SU-DHL-6 (cell line): ENCODE data around the gene TGFB1.

Source experiments
- H2AFZ ChIP-seq: fragments of 200-600 bp; sonication (generic); 2 replicates; pipeline ENCODE4 v1.6.1; 2014; ENCODE audit warnings: low read depth, mild to moderate bottlenecking, moderate library complexity, mixed read lengths, antibody characterized with exemption, low read length; ENCODE audit not compliant: severe bottlenecking
- H3F3A ChIP-seq: fragments of 200-600 bp; shearing (Covaris generic); 2 replicates; pipeline ENCODE4 v1.6.0; 2016; ENCODE audit warnings: antibody characterized with exemption, mild to moderate bottlenecking; ENCODE audit not compliant: insufficient read depth
- H3K27ac ChIP-seq: fragments of 200-600 bp; sonication (generic); 2 replicates; pipeline ENCODE4 v1.5.1; 2016; ENCODE audit warnings: low read depth, mild to moderate bottlenecking, low read length, moderate library complexity, mixed read lengths
- H3K27me3 ChIP-seq: fragments of 200-600 bp; sonication (generic), shearing (Covaris generic); 2 replicates; pipeline ENCODE4 v1.6.0; 2014; ENCODE audit warnings: mild to moderate bottlenecking, low read length
- H3K36me3 ChIP-seq: fragments of 200-600 bp; sonication (generic); 2 replicates; pipeline ENCODE4 v1.6.1; 2014; ENCODE audit warnings: mild to moderate bottlenecking, low read length, mixed read lengths
- H3K4me2 ChIP-seq: fragments of 300-600, 200-600 bp; shearing (Covaris generic), sonication (generic); 2 replicates; pipeline ENCODE4 v1.6.0; 2014; ENCODE audit warnings: low read length, low read depth, mild to moderate bottlenecking; ENCODE audit not compliant: poor library complexity, severe bottlenecking
- H3K4me3 ChIP-seq: fragments of 200-600 bp; sonication (generic); 2 replicates; pipeline ENCODE4 v1.5.1; 2014; ENCODE audit warnings: antibody characterized with exemption, low read length, mild to moderate bottlenecking, mixed read lengths; ENCODE audit not compliant: insufficient read depth, poor library complexity, severe bottlenecking
- H3K79me2 ChIP-seq: fragments of 200-600 bp; sonication (generic); 2 replicates; pipeline ENCODE4 v1.6.1; 2014; ENCODE audit warnings: mild to moderate bottlenecking, low read length, moderate library complexity; ENCODE audit not compliant: insufficient read depth
- H3K9ac ChIP-seq: fragments of 200-600 bp; sonication (generic); 2 replicates; pipeline ENCODE4 v1.7.0; 2014; ENCODE audit warnings: mild to moderate bottlenecking, low read length
- H3K9me2 ChIP-seq: fragments of 200-600 bp; sonication (generic); replicated peaks from 2 replicates; pipeline ENCODE4 v1.6.1; 2014; ENCODE audit warnings: low read length; ENCODE audit not compliant: insufficient read depth
- H3K9me3 ChIP-seq: fragments of 200-600 bp; sonication (generic); 2 replicates; pipeline ENCODE4 v1.6.1; 2014; ENCODE audit warnings: low read length, mixed read lengths; ENCODE audit not compliant: insufficient read depth
- H4K20me1 ChIP-seq: fragments of 200-600 bp; sonication (generic); 2 replicates; pipeline ENCODE4 v1.6.1; 2014; ENCODE audit warnings: low read depth, mild to moderate bottlenecking, antibody characterized with exemption, low read length, moderate library complexity, mixed read lengths
- CTCF ChIP-seq: fragments of 200-600 bp; sonication (generic); IDR thresholded peaks from one replicate; pipeline ENCODE4 v1.5.1; 2017; ENCODE audit warnings: antibody characterized with exemption, mild to moderate bottlenecking, low read length, moderate library complexity; ENCODE audit not compliant: insufficient read depth, poor library complexity, severe bottlenecking
- EZH2phosphoT487 ChIP-seq: fragments of 200-600 bp; sonication (generic), shearing (Covaris generic); conservative IDR thresholded peaks from 2 replicates; pipeline ENCODE4 v1.6.1; 2018; ENCODE audit warnings: mild to moderate bottlenecking, antibody characterized with exemption, low read length, moderate library complexity, mixed read lengths

TGFB1 gene

DNA sequence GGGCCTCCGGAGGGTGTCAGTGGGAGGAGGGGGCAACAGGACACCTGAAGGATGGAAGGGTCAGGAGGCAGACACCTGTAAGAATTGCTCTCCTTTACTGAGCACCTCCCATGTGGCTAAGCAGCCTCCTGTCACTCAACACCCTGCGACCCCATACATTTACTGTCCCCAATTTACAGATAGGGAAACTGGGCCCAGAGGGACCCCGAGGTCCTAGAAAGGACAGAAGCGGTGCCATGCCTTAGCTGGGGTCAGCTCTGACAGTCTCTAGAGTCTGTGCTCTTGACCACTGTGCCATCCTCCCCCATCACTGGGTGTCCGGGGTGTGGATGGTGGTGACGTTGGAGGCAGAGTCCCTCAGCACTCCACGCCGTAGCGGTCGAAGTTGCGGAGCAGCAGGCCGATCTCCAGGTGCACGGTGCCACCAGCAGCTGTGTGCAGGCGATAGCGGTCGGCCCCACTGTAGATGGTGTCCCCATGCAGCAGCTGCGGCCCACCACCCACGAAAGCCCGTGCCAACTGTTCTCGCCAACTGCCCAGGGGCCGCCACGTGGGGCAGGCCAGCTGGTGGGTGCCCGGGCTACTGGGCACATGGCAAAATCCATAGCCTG, 726 bp upstream of the TGFB1 start:
- Histone ChIP-seq H3K27ac (0 out of 2 replicates have a peak overlapping the region, but pooled peaks have one; percentile 22), H3K4me2 (peak overlapping the region; percentile 42), H3K9me2 (no peaks in the 10 kb centered on the region), H3K9ac (peak overlapping the region; percentile 94), H3K36me3 (no peaks in the 10 kb centered on the region), H3K27me3 (no peaks in the 10 kb centered on the region), H3F3A (peaks cover 4% of the 10 kb centered on the region; the same call in 1 of the 2 replicates), H3K79me2 (peaks cover 38% of the 10 kb centered on the region), H4K20me1 (peaks cover 4% of the 10 kb centered on the region; the same call in 1 of the 2 replicates), H2AFZ (no peak overlapping the region), H3K4me3 (no peak overlapping the region), H3K9me3 (no peaks in the 10 kb centered on the region)
- TF ChIP-seq CTCF (no peak), EZH2phosphoT487 (no peak)

DNA sequence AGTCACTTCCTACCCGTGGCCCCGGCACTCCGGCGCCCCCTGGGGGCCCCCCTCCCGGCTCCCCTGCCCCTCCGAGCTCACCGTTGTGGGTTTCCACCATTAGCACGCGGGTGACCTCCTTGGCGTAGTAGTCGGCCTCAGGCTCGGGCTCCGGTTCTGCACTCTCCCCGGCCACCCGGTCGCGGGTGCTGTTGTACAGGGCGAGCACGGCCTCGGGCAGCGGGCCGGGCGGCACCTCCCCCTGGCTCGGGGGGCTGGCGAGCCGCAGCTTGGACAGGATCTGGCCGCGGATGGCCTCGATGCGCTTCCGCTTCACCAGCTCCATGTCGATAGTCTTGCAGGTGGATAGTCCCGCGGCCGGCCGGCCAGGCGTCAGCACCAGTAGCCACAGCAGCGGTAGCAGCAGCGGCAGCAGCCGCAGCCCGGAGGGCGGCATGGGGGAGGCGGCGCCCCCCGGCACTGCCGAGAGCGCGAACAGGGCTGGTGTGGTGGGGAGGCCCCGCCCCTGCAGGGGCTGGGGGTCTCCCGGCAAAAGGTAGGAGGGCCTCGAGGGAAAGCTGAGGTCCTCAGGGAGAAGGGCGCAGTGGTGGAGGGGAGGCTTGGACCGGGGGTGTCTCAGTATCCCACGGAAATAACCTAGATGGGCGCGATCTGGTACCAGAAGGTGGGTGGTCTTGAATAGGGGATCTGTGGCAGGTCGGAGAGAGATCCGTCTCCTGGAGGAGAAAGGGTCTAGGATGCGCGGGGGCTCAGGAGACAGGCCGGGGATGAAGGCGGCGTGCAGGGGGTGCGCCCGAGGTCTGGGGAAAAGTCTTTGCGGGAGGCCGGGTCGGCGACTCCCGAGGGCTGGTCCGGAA, 885 bp downstream of the TGFB1 start:
- H3K9ac ChIP-seq: peak overlapping the region; percentile 94
- TF ChIP-seq CTCF (peak; percentile 97), EZH2phosphoT487 (no peak)
- H3K9me3 ChIP-seq: no peaks in the 10 kb centered on the region
- H3K4me3 ChIP-seq: peak overlapping the region; percentile 92
- H3K79me2 ChIP-seq: peaks cover 48% of the 10 kb centered on the region
- peak overlapping the region; percentile 74 for H3K4me2 ChIP-seq
- H3K36me3 ChIP-seq: peaks cover 3% of the 10 kb centered on the region; the same call in 1 of the 2 replicates
- peak overlapping the region; percentile 47 for H2AFZ ChIP-seq
- H3F3A ChIP-seq: peaks cover 4% of the 10 kb centered on the region; the same call in 1 of the 2 replicates
- peaks cover 4% of the 10 kb centered on the region; the same call in 1 of the 2 replicates for H4K20me1 ChIP-seq
- no peaks in the 10 kb centered on the region for H3K9me2 ChIP-seq
- H3K27ac ChIP-seq: peak overlapping the region; percentile 86
- no peaks in the 10 kb centered on the region for H3K27me3 ChIP-seq

- no peak overlapping the region for H2AFZ ChIP-seq
- peak overlapping the region; percentile 86 for H3K27ac ChIP-seq
- peaks cover 51% of the 10 kb centered on the region for H3K79me2 ChIP-seq
- H3K9ac ChIP-seq: peak overlapping the region; percentile 94
- peaks cover 3% of the 10 kb centered on the region; the same call in 1 of the 2 replicates for H3K36me3 ChIP-seq
- no peaks in the 10 kb centered on the region for H3K9me3 ChIP-seq
- H3K4me3 ChIP-seq: peak overlapping the region; percentile 92
- H4K20me1 ChIP-seq: peaks cover 4% of the 10 kb centered on the region; the same call in 1 of the 2 replicates
- no peaks in the 10 kb centered on the region for H3K27me3 ChIP-seq
- H3K4me2 ChIP-seq: peak overlapping the region; percentile 74
- no peaks in the 10 kb centered on the region for H3K9me2 ChIP-seq
- peaks cover 4% of the 10 kb centered on the region; the same call in 1 of the 2 replicates for H3F3A ChIP-seq
- TF ChIP-seq EZH2phosphoT487 (no peak), CTCF (no peak)
Measured at GRCh38 chr19:41352279-41352608, 1.5 kb downstream of the TGFB1 start.
